Inflammatory macrophage treated with lipopolysaccharide for 1 hour (primary cell): ENCODE results near the gene GNAL.
A peak's percentile ranks its signal among the peaks of the same experiment; 100 is the strongest.
"Not testable (repeated sequence)": the region's sequence is repeated elsewhere in the genome, so short reads cannot be mapped to it uniquely, and the experiment has no call there.

Experiments
- DNase-seq, 2 donors: peaks; one replicate each; pipeline ENCODE4 v3.0.0-alpha.2; 2020 to 2022

The GNAL gene

DNA sequence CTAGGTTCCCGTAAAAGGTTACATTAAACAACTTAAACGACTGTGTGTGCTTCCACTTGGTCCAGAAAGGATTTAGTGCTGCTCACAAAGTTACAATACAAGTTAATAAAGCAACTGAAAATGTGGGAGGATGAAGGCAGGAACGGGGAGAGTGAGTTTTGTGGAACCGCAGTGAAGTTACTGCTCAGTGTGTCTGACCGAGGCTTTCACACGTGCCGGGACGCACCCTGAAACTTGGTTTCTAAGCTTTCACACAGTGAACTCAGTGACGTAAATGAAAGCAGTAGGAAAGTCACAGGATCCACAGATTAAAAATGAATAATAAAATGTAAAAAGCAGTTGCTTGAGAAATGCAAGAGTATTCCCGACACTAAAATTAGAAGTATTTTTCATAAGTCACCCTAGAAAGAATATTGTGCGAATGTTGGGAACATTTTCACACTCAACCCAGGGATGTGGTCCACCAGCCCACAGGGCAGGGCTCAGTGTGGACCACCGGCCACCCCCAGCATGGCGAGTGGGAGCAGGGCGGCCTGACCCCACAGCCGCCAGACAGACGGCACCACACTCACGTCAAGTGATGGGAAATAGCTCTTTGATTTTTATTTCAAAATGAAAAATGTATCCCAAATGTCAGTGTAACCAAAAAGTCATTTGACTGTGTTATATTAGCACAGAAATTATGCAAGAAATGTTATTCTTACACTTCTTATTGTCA, 129.6 kb downstream of the GNAL start:
- DNase-seq, result no peak

- no peak for DNase-seq
Observed at GRCh38 chr18:11819938-11820337, 130.9 kb downstream of the GNAL start.

- no peak for DNase-seq
Observed at GRCh38 chr18:11820697-11821096, 131.6 kb downstream of the GNAL start.

DNA sequence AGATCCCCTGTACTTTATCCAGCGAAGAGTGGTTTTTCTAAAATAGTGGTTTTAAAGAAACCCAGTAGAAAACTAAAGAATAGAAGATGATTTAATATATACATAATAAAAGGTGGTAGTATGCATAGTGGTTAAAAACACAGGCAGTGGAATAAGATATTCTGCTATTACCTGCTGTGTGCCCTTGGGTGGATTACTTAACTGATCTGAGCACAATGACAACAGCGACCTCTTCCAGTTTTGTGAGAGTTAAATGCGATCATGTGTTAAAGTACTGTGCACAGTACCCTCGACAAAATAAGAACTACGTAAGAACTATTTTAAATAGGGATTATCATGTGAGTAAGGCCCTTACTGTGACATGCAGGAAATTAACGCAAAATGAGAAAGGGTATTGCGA, 132.1 kb downstream of the GNAL start:
- DNase-seq, result no peak

DNA sequence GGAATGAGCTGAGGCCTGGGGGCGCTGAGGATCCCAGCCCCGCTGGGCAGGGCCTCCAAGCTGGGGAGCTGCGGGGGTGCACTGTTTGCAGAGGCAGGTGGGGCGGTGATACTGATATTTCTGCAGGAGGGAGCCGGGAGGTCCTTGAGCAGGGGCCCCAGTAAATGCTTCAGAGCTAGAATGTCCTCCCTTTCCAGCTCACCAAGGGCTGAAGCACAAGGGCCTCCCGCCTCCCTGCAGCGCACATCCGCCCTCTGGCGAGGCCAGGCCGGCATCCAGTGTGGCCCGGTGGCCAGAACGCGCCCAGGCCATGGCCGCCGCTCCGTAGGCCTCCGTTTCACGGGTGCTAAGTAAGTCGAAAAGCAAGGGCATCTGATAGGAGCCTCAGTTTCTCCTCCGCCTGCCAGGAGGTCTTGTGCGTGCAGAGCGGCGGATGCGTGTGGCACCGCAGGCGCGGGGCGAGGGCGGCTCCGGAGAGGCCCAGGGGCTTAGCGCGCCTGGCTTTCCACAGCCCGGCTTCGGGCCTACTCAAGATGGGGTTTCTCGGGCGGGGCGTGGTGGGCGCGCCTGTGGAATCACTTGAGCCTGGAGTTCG, 132.7 kb downstream of the GNAL start:
- no peak for DNase-seq

- DNase-seq, result no peak
Observed at GRCh38 chr18:11823545-11823944, 134.5 kb downstream of the GNAL start.

- no peak for DNase-seq
Observed at GRCh38 chr18:11826836-11827235, 137.8 kb downstream of the GNAL start.

DNA sequence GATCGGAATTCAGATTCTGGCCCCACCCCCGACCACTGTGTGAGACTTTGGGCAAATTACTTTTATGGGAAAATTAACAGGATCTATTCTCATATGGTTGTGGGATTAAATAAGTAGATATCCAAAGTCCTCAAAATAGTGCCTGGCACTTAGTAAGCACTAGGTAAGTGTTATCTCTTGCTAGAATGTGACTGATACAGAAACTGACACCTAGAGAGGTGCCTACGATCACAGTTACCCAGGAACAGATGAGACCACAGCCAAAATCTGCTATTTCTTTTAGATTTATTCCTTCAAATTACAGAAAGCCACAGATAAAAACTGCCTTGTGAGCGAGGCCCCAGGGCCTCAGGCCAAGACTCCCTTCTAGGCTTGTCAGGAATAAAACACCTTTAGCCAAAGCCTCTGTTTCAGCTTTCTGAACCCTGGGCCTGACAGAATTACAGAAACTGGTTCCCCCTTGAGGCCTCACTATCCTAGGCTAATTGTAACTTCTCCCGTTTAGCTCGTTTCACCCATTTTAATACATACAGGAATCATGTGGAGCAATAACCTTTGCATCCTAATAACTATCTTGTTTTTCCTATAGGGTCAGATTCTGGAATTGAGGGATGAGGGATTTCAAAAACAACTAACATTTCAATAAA, 139.8 kb downstream of the GNAL start:
- no peak for DNase-seq

- DNase-seq, result no peak
Observed at GRCh38 chr18:11830585-11830984, 141.5 kb downstream of the GNAL start.

GRCh38 chr18:11831921-11832320, 142.9 kb downstream of the GNAL start:
- no peak for DNase-seq

GRCh38 chr18:11834772-11835171, 145.7 kb downstream of the GNAL start:
- DNase-seq, result no peak

GRCh38 chr18:11839556-11839955, 150.5 kb downstream of the GNAL start:
- no peak for DNase-seq

GRCh38 chr18:11840493-11840892, 151.4 kb downstream of the GNAL start:
- DNase-seq, result no peak

DNA sequence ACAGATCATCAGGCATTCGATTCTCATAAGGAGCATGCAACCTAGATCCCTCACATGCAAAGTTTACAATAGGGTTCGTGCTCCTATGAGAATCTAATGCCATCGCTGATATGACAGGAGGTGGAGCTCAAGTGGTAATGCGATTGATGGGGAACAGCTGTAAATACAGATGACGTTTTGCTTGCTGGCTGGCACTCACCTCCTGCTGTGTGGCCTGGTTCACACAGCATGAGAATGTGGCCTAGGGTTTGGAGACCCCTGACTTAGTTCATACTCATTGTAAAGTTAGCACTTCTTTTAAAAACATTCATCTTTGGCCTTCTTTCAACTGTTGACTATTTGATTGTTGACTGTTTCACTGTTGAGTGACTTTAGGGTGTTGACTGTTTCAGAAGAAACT, 153.5 kb downstream of the GNAL start:
- DNase-seq, result no peak

DNA sequence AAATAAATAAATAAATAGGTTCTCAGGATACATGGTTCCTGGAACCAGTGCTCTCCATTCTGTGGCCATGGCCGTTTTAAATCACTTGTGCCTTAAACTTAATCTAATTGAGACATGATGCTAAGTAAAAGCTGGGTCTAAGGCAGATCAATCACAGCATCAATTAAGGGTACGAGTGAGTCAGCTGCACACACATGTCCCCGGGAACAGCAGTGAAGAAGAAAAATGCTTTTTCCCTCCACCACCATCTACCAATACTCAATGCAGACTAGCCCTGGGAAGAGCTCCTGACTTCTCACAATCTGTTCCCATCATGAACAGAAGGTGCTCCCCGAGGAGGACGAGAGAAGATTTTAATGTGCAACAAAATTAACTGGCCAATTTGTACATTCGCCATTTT, 155.4 kb downstream of the GNAL start:
- no peak for DNase-seq

DNA sequence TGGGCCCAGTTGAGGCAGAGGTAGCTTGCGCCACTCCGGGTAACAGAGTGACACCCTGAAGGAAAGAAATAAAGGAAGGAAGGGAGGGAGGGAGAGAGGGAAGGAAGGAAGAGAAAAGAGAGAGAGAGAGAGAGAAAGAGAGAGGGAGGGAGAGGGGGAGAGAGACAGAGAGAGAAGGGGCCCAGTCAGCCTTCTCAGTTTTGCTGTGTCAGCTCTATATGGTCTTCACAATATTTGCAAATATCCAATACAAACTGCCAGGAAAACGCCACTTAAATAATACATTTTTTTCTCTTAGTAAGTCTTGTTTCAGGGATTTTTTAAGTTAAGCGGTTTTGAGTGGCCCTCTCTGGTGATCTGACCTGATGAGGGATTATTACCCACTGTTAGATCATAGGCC, 156.6 kb downstream of the GNAL start:
- no peak for DNase-seq

- no peak for DNase-seq
Observed at GRCh38 chr18:11847811-11848210, 158.7 kb downstream of the GNAL start.

- no peak for DNase-seq
Observed at GRCh38 chr18:11849279-11849678, 160.2 kb downstream of the GNAL start.

GRCh38 chr18:11849841-11850634, 161.0 kb downstream of the GNAL start:
- DNase-seq, result peak; percentile 22 to 23

- peak; percentile 46 to 62 for DNase-seq
Observed at GRCh38 chr18:11850821-11851145, 161.7 kb downstream of the GNAL start.

DNA sequence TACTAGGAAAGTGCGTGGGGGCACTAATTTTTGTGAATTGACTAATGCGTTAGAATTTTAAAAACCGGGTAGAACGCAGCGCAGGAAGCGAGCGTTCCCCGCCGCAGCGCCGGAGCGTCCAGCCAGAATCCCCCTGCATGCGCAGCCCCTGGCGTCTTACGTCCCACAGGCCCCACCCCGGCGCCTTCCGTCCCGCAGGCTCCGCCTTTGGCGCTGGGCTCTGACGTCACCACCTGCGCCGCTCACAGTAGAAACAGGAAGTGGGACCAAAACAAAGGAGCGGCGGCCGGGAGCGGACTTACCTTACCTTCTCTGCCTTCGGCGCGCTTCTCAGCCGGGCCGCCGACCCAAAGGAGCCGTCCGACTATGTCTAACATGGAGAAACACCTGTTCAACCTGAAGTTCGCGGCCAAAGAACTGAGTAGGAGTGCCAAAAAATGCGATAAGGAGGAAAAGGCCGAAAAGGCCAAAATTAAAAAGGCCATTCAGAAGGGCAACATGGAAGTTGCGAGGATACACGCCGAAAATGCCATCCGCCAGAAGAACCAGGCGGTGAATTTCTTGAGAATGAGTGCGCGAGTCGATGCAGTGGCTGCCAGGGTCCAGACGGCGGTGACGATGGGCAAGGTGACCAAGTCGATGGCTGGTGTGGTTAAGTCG, 162.2 kb downstream of the GNAL start, which contains the start of gene CHMP1B:
CHMP1B (plus strand) TSS at position 268 of the 660 bp plus-strand sequence; CDS start at position 367, 99 bp downstream.
- DNase-seq, result peak; percentile 93 to 97

DNA sequence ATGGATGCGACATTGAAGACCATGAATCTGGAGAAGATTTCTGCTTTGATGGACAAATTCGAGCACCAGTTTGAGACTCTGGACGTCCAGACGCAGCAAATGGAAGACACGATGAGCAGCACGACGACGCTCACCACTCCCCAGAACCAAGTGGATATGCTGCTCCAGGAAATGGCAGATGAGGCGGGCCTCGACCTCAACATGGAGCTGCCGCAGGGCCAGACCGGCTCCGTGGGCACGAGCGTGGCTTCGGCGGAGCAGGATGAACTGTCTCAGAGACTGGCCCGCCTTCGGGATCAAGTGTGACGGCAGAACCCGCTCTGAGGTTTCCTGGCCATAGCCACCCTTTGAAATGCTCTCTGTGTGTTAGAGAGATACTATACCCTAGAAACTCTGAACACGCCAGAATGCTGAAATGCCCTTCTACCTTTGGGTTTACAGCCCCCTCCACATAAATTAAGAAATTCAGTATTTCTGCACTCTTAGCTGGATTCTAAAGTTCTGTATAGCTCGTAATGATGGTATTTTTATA, 162.8 kb downstream of the GNAL start:
- peak; percentile 25 to 56 for DNase-seq

- DNase-seq, result not testable (repeated sequence)
Observed at GRCh38 chr18:11854554-11854953, 165.5 kb downstream of the GNAL start.
